MM.1S (cell line): Measurements from ENCODE around the gene CLEC18B.

Experiments
- CTCF ChIP-seq: fragments of 300-600 bp; sonication (generic); IDR thresholded peaks from 2 replicates; pipeline ENCODE4 v1.5.1; 2016; ENCODE audit warnings: antibody characterized with exemption, low read length, mixed read lengths
- EZH2 ChIP-seq: fragments of 300-600 bp; sonication (generic); optimal IDR thresholded peaks from 2 replicates; pipeline ENCODE3; 2017; ENCODE audit warnings: low read depth, mild to moderate bottlenecking, antibody characterized with exemption, low read length, mixed read lengths
- EZH2phosphoT487 ChIP-seq: fragments of 300-600 bp; sonication (generic); IDR thresholded peaks from 2 replicates; pipeline ENCODE4 v1.6.1; 2018; ENCODE audit warnings: antibody characterized with exemption, low read length

- TF ChIP-seq CTCF (no peak), EZH2 (no peak), EZH2phosphoT487 (no peak)
Measured at GRCh38 chr16:74431516-74431915, 10.2 kb upstream of the CLEC18B start.
